Esophagus (tissue), 2 donors: ENCODE data around the gene ATXN1. TPM values are rescaled to one million over a fixed set of nuclear protein-coding genes. Genes with fewer than 3 reads are reported as not detected.

Experiments
- H3K27ac ChIP-seq, 2 donors: one replicate each; pipeline ENCODE4 v1.5.1; 2013; ENCODE audit warnings: low read depth in 2 of 2, mild to moderate bottlenecking in 2 of 2, inconsistent platforms in 1 of 2, low read length in 1 of 2, moderate library complexity in 1 of 2
- H3K27me3 ChIP-seq, 2 donors: one replicate each; pipeline ENCODE4 v1.6.1; 2013; ENCODE audit warnings: low read length in 2 of 2, control low read depth in 1 of 2, mild to moderate bottlenecking in 1 of 2; ENCODE audit not compliant: insufficient read depth in 2 of 2, control insufficient read depth in 1 of 2
- H3K36me3 ChIP-seq, 2 donors: one replicate each; pipeline ENCODE4 v1.6.1; 2013; ENCODE audit warnings: low read length in 1 of 2; ENCODE audit not compliant: control insufficient read depth in 2 of 2, insufficient read depth in 2 of 2
- H3K4me1 ChIP-seq, 2 donors: one replicate each; pipeline ENCODE4 v1.6.1; 2013; ENCODE audit warnings: low read length in 1 of 2; ENCODE audit not compliant: control insufficient read depth in 2 of 2, insufficient read depth in 2 of 2
- H3K4me3 ChIP-seq, 2 donors: one replicate each; pipeline ENCODE4 v1.5.1; 2013; ENCODE audit warnings: low read length in 2 of 2, mild to moderate bottlenecking in 2 of 2, low read depth in 1 of 2, moderate library complexity in 1 of 2
- H3K9me3 ChIP-seq, 2 donors: one replicate each; pipeline ENCODE4 v1.6.1; 2013; ENCODE audit warnings: mild to moderate bottlenecking in 2 of 2, low read depth in 1 of 2, low read length in 1 of 2, moderate library complexity in 1 of 2; ENCODE audit not compliant: control insufficient read depth in 2 of 2, insufficient read depth in 1 of 2
- WGBS, 2 donors: extraction: QIAGEN DNeasy Blood & Tissue Kit; methylation state at CpG; one replicate each; pipeline ENCODE4 v1.1.7; 2013; 5-methylcytosine and 5-hydroxymethylcytosine counted together
- polyA plus RNA-seq, 2 donors: library from polyadenylated mRNA; stranded (reverse); fragments of 200-250 nt; gene quantifications; one replicate each; pipeline ENCODE4 v1.2.3, GENCODE V29; 2013
- donor health status: healthy with polysubstance abuse.
- donor health status: Bipolar disorder and iron deficiency.

The ATXN1 gene
- polyA plus RNA-seq, 2 donors, result 4.3 to 8.8 TPM

DNA sequence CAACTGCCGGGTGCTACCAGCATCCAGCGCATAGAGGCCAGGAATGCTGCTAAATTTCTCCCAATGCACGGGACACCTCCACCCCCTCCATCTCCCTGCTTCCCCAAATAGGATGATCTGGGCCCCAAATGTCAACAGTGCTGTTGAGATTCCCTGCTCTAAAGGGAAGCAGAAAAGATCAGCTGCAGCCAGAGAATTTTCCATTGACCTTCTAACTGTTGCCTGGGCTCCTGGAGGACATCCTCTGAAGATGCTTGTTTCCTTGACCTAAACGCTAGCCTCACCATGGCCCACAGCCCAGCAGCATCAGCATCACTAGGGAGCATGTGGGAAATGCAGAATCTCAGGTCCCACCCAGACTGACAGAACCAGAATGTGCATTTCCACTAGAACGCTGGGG lies 361.6 kb downstream of the ATXN1 start:
- no peaks in the 10 kb centered on the region for H3K36me3 ChIP-seq
- no peaks in the 10 kb centered on the region for H3K27me3 ChIP-seq
- no peak overlapping the region for H3K4me3 ChIP-seq
- H3K4me1 ChIP-seq, result no peaks in the 10 kb centered on the region
- no peaks in the 10 kb centered on the region for H3K9me3 ChIP-seq
- H3K27ac ChIP-seq, result no peak overlapping the region
- 84 to 90% methylated on average over 5 of the region's 5 CpGs for WGBS, 2 donors

GRCh38 chr6:16399158-16399557 lies 362.1 kb downstream of the ATXN1 start:
- Histone ChIP-seq H3K36me3 (no peaks in the 10 kb centered on the region), H3K4me1 (no peaks in the 10 kb centered on the region), H3K4me3 (no peak overlapping the region), H3K27me3 (no peaks in the 10 kb centered on the region), H3K27ac (no peak overlapping the region), H3K9me3 (no peaks in the 10 kb centered on the region)
- WGBS, 2 donors, result 70 to 72% methylated on average over 8 of the region's 8 CpGs

GRCh38 chr6:16398587-16398986 lies 362.7 kb downstream of the ATXN1 start:
- WGBS, 2 donors, result 90 to 92% methylated on average over 5 of the region's 5 CpGs
- Histone ChIP-seq H3K4me3 (no peak overlapping the region), H3K9me3 (no peaks in the 10 kb centered on the region), H3K36me3 (no peaks in the 10 kb centered on the region), H3K27me3 (no peaks in the 10 kb centered on the region), H3K27ac (no peak overlapping the region), H3K4me1 (no peaks in the 10 kb centered on the region)

- Histone ChIP-seq H3K36me3 (no peaks in the 10 kb centered on the region), H3K27me3 (no peaks in the 10 kb centered on the region), H3K4me3 (no peak overlapping the region), H3K4me1 (no peaks in the 10 kb centered on the region), H3K9me3 (no peaks in the 10 kb centered on the region), H3K27ac (no peak overlapping the region)
- WGBS, 2 donors, result 50 to 64% methylated on average over 4 of the region's 4 CpGs
These were observed 363.6 kb downstream of the ATXN1 start for GRCh38 chr6:16397623-16398022.

GRCh38 chr6:16396497-16397319 lies 364.6 kb downstream of the ATXN1 start:
- peaks cover 0 to 2% of the 10 kb centered on the region in 2 donors for H3K4me1 ChIP-seq
- no peak overlapping the region for H3K27ac ChIP-seq
- H3K36me3 ChIP-seq, result no peaks in the 10 kb centered on the region
- no peaks in the 10 kb centered on the region for H3K9me3 ChIP-seq
- H3K4me3 ChIP-seq, result no peak overlapping the region
- H3K27me3 ChIP-seq, result no peaks in the 10 kb centered on the region
- 81 to 82% methylated on average over 7 of the region's 7 CpGs for WGBS, 2 donors

GRCh38 chr6:16394632-16395031 lies 366.6 kb downstream of the ATXN1 start:
- 84 to 93% methylated on average over 2 of the region's 2 CpGs for WGBS, 2 donors
- H3K4me1 ChIP-seq, result peaks cover 0 to 3% of the 10 kb centered on the region in 2 donors

GRCh38 chr6:16393326-16393725 lies 367.9 kb downstream of the ATXN1 start:
- no peaks in the 10 kb centered on the region for H3K27me3 ChIP-seq
- H3K36me3 ChIP-seq, result no peaks in the 10 kb centered on the region
- no peak overlapping the region for H3K27ac ChIP-seq
- no peaks in the 10 kb centered on the region for H3K9me3 ChIP-seq
- peaks cover 0 to 3% of the 10 kb centered on the region in 2 donors for H3K4me1 ChIP-seq
- WGBS, 2 donors, result 97 to 98% methylated on average over 4 of the region's 4 CpGs
- H3K4me3 ChIP-seq, result no peak overlapping the region

More at GRCh38 chr6:16394632-16395031, 366.6 kb downstream of the ATXN1 start:
- Histone ChIP-seq H3K27ac (no peak overlapping the region), H3K9me3 (no peaks in the 10 kb centered on the region), H3K36me3 (no peaks in the 10 kb centered on the region), H3K27me3 (no peaks in the 10 kb centered on the region), H3K4me3 (no peak overlapping the region)

DNA sequence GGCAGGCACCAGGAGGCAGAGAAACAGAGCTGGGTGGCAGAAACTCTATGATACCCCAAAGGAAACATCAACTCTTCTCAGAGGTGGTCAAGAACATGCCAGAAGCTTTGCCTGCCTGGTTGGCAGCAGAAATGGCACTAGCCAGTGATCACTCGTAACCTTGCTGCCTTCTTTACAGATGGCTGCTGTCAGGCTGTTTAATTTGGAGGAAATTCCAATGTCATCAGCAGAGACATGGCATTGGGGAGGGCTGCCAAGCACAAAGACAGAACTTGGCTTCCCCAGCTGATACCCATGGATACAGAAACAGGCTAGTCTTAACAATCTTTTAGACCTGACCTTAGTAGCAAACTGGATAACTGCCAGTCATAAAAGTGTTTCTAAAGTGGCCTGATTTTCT lies 369.2 kb downstream of the ATXN1 start:
- 35 to 62% methylated on average over 1 of the region's 1 CpG for WGBS, 2 donors
- H3K27ac ChIP-seq, result peak overlapping the region in 1 of 2 donors; percentile 13
- no peaks in the 10 kb centered on the region for H3K36me3 ChIP-seq

DNA sequence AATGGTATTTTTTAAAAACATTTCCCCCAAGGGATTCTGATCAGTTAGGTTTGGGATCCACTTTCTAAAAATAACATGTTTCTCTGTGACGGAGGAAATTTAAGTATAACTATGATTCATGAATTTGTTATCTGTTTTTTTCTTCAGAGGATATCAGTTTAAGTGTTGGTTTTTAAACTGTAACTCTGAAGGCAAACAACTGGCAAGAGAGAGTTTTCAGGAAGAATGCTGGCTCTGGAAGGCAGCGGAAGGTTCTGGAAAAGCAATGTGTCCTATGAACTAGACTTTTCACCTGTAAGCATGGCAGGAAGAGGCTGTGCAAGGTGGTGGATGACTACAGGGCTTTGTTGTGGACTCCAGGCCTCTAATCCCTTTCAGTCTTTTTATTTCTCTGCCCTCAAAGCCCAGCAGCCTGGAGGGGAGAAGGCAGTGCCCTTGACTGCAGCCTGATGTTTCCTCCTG lies 369.8 kb downstream of the ATXN1 start:
- Histone ChIP-seq H3K27ac (peak overlapping the region; percentile 13 to 28), H3K9me3 (no peaks in the 10 kb centered on the region), H3K36me3 (no peaks in the 10 kb centered on the region), H3K4me1 (peaks cover 0 to 3% of the 10 kb centered on the region in 2 donors), H3K4me3 (no peak overlapping the region), H3K27me3 (no peaks in the 10 kb centered on the region)
- WGBS, 2 donors, result 59 to 78% methylated on average over 2 of the region's 2 CpGs

More for the DNA sequence above, 369.2 kb downstream of the ATXN1 start:
- Histone ChIP-seq H3K4me1 (peaks cover 0 to 3% of the 10 kb centered on the region in 2 donors), H3K9me3 (no peaks in the 10 kb centered on the region), H3K27me3 (no peaks in the 10 kb centered on the region), H3K4me3 (no peak overlapping the region)
